Smooth muscle cell (in vitro differentiated cells): ENCODE data around the gene SLC10A2. TPM values are rescaled to one million over a fixed set of nuclear protein-coding genes. Genes with fewer than 3 reads are reported as not detected.

Source experiments
- DNase-seq: peaks from one replicate; lab custom pipeline; 2025; ENCODE audit not compliant: unreplicated experiment; lab: John Stamatoyannopoulos, UW
- H2AFZ ChIP-seq: fragments of 200-600 bp; sonication (generic); 2 replicates; pipeline ENCODE4 v1.6.0; 2016; ENCODE audit warnings: antibody characterized with exemption, low read depth, mild to moderate bottlenecking
- H3F3A ChIP-seq: fragments of 200-600 bp; sonication (generic); 2 replicates; pipeline ENCODE4 v1.6.0; 2017; ENCODE audit warnings: antibody characterized with exemption, low read depth
- H3K27ac ChIP-seq: fragments of 200-600 bp; sonication (generic); 2 replicates; pipeline ENCODE4 v1.5.1; 2016; ENCODE audit warnings: low read depth, mild to moderate bottlenecking
- H3K27me3 ChIP-seq: fragments of 200-600 bp; sonication (generic); 2 replicates; pipeline ENCODE4 v1.6.1; 2016; ENCODE audit warnings: low read depth, mild to moderate bottlenecking
- H3K36me3 ChIP-seq: fragments of 200-600 bp; sonication (generic); 2 replicates; pipeline ENCODE4 v1.5.1; 2016; ENCODE audit warnings: low read depth
- H3K4me1 ChIP-seq: fragments of 200-600 bp; sonication (generic); 2 replicates; pipeline ENCODE4 v1.5.1; 2016; ENCODE audit warnings: low read depth
- H3K4me2 ChIP-seq: fragments of 200-600 bp; sonication (generic); 2 replicates; pipeline ENCODE4 v1.6.0; 2016; ENCODE audit warnings: mild to moderate bottlenecking
- H3K4me3 ChIP-seq: fragments of 200-600 bp; sonication (generic); 2 replicates; pipeline ENCODE4 v1.5.1; 2016; ENCODE audit warnings: mild to moderate bottlenecking
- H3K79me2 ChIP-seq: fragments of 200-600 bp; sonication (generic); 2 replicates; pipeline ENCODE4 v1.6.0; 2016; ENCODE audit warnings: low read depth, mild to moderate bottlenecking
- H3K9ac ChIP-seq: fragments of 200-600 bp; sonication (generic); 2 replicates; pipeline ENCODE4 v1.6.0; 2016; ENCODE audit warnings: low read depth
- H3K9me3 ChIP-seq: fragments of 200-600 bp; sonication (generic); replicated peaks from 2 replicates; pipeline ENCODE4 v1.5.1; 2016; ENCODE audit warnings: low read depth
- H4K20me1 ChIP-seq: fragments of 200-600 bp; sonication (generic); 2 replicates; pipeline ENCODE4 v1.6.0; 2016; ENCODE audit warnings: low read depth
- CTCF ChIP-seq: fragments of 200-600 bp; sonication (generic); IDR thresholded peaks from 2 replicates; pipeline ENCODE4 v1.5.1; 2017; ENCODE audit warnings: borderline replicate concordance, mild to moderate bottlenecking, antibody characterized with exemption; ENCODE audit not compliant: insufficient read depth, poor library complexity, severe bottlenecking
- WGBS: methylation state at CpG from one replicate; pipeline ENCODE4 v1.1.7; 2016; ENCODE audit warnings: low lambda C conversion rate; 5-methylcytosine and 5-hydroxymethylcytosine counted together
- polyA plus RNA-seq: library from polyadenylated mRNA; unstranded; fragments of >200 nt; fragmentation: Nextera tagmentation; extraction: Ambion mirVana; gene quantifications from 2 replicates; pipeline ENCODE4 v1.2.1, GENCODE V29; 2016
- total RNA-seq: library from RNA; depleted of rRNA; stranded (reverse); fragments of >200 nt; gene quantifications from 2 replicates; pipeline ENCODE4 v1.2.3, GENCODE V29; 2014

SLC10A2 gene
- total and polyA plus RNA-seq, 2 experiments from 2014 or later = not detected

- Histone ChIP-seq H3K4me2 (no peak overlapping the region), H3K27ac (no peak overlapping the region), H3K4me3 (no peak overlapping the region), H3K9ac (no peak overlapping the region), H3F3A (peaks cover 3% of the 10 kb centered on the region), H3K9me3 (no peaks in the 10 kb centered on the region), H2AFZ (no peak overlapping the region), H4K20me1 (no peaks in the 10 kb centered on the region), H3K79me2 (no peaks in the 10 kb centered on the region), H3K4me1 (no peaks in the 10 kb centered on the region), H3K36me3 (no peaks in the 10 kb centered on the region), H3K27me3 (peaks cover 75% of the 10 kb centered on the region)
- DNase-seq = no peak
- no peak for TF ChIP-seq CTCF
- 34% methylated on average over 1 of the region's 1 CpG for WGBS
Observed at GRCh38 chr13:103009051-103009840, 57.0 kb downstream of the SLC10A2 start.

- no peaks in the 10 kb centered on the region for H3K4me1 ChIP-seq
- H3F3A ChIP-seq = peaks cover 3% of the 10 kb centered on the region
- no peak for DNase-seq
- no peak overlapping the region for H3K4me3 ChIP-seq
- no peak overlapping the region for H2AFZ ChIP-seq
- no peak for TF ChIP-seq CTCF
- peaks cover 72% of the 10 kb centered on the region for H3K27me3 ChIP-seq
- peak overlapping the region; percentile 60 for H3K4me2 ChIP-seq
- H3K9ac ChIP-seq = no peak overlapping the region
- no peaks in the 10 kb centered on the region for H3K79me2 ChIP-seq
- WGBS = 49% methylated on average over 4 of the region's 4 CpGs
- no peaks in the 10 kb centered on the region for H3K36me3 ChIP-seq
- no peaks in the 10 kb centered on the region for H4K20me1 ChIP-seq
- no peak overlapping the region for H3K27ac ChIP-seq
- H3K9me3 ChIP-seq = no peaks in the 10 kb centered on the region
Observed at GRCh38 chr13:103007427-103007762, 58.8 kb downstream of the SLC10A2 start.

- TF ChIP-seq CTCF = no peak
- peaks cover 3% of the 10 kb centered on the region for H3F3A ChIP-seq
- H3K4me1 ChIP-seq = no peaks in the 10 kb centered on the region
- H3K9ac ChIP-seq = no peak overlapping the region
- no peak for DNase-seq
- no peak overlapping the region for H3K4me3 ChIP-seq
- no peaks in the 10 kb centered on the region for H4K20me1 ChIP-seq
- no peak overlapping the region for H2AFZ ChIP-seq
- no peak overlapping the region for H3K27ac ChIP-seq
- WGBS = 39% methylated on average over 11 of the region's 11 CpGs
- no peaks in the 10 kb centered on the region for H3K9me3 ChIP-seq
- H3K27me3 ChIP-seq = peaks cover 72% of the 10 kb centered on the region
- H3K79me2 ChIP-seq = no peaks in the 10 kb centered on the region
- H3K4me2 ChIP-seq = peak overlapping the region; percentile 60
- H3K36me3 ChIP-seq = no peaks in the 10 kb centered on the region
Observed at GRCh38 chr13:103006641-103007426, 59.4 kb downstream of the SLC10A2 start.
